HL-60 (cell line): Measurements from ENCODE around the gene CYRIA.

Experiments
- DNase-seq, 2 experiments: peaks; one replicate each; pipeline ENCODE4 v3.0.0-alpha.2; 2010 to 2020; ENCODE audit warnings: low read depth in 1 of 2, low spot score in 1 of 2
- H3K27ac ChIP-seq: fragments of 250-450 bp; sonication (Bioruptor Pico); replicated peaks from 2 replicates; pipeline ENCODE4 v1.5.1; 2020; ENCODE audit warnings: mild to moderate bottlenecking, moderate library complexity
- H3K27me3 ChIP-seq: fragments of 250-450 bp; sonication (Bioruptor Pico); 2 replicates; pipeline ENCODE4 v1.5.1; 2021; ENCODE audit warnings: mild to moderate bottlenecking, moderate library complexity; ENCODE audit not compliant: insufficient read depth, poor library complexity, severe bottlenecking
- H3K4me3 ChIP-seq: replicated peaks from 2 replicates; pipeline ENCODE4 v1.5.1; 2011; ENCODE audit warnings: mild to moderate bottlenecking, control low read depth, low read length; ENCODE audit not compliant: insufficient read depth
- CTCF ChIP-seq: IDR thresholded peaks from one replicate; pipeline ENCODE4 v1.5.1; 2011; ENCODE audit warnings: low read length, control low read depth, inconsistent platforms; ENCODE audit not compliant: insufficient read depth
- GABPA ChIP-seq: IDR thresholded peaks from 2 replicates; pipeline ENCODE4 v1.6.1; 2012; ENCODE audit warnings: low read depth
- POLR2AphosphoS5 ChIP-seq: IDR thresholded peaks from 2 replicates; pipeline ENCODE4 v1.6.1; 2012; ENCODE audit warnings: low read depth
- REST ChIP-seq: IDR thresholded peaks from 2 replicates; pipeline ENCODE4 v1.6.1; 2012; ENCODE audit warnings: low read depth; ENCODE audit not compliant: insufficient replicate concordance
- SPI1 ChIP-seq: IDR thresholded peaks from 2 replicates; pipeline ENCODE4 v1.6.1; 2012; ENCODE audit warnings: low read depth, mild to moderate bottlenecking, borderline replicate concordance

CYRIA gene

DNA sequence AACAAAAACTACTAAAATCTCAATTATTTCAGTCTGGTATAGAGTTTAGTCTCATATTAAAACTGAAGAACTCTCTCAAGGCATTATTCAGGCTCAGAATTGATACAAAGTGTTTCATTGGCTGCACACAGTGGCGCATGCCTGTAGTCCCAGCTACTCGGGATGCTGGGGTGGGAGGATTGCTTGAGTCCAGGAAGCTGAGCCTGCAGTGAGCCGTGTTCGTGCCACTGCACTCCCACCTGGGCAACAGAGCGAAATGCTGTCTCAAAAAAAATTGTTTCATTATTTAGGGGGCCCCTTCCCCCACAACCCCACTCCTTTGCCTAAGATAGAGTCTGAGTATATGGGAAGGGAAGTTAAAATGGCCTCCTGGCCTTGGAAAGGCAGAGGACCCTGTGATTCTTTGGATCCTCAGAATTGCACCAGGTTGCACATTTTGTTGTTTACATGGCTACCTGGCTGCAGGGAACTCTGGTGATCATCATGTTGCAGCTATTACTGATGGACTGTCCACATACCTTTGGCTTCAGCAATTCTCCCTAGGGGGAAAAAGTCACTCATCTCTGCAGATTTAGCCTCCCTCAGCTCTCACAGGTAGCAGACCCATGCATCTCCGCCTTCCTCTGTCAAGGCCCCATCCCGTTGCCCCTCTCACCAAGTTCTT lies 19.2 kb upstream of the CYRIA start:
- DNase-seq, result no peak
- no peak for TF ChIP-seq POLR2AphosphoS5
- TF ChIP-seq GABPA, result no peak
- no peak for TF ChIP-seq REST
- no peak for TF ChIP-seq CTCF
- no peak for TF ChIP-seq SPI1
- no peaks in the 10 kb centered on the region for H3K27me3 ChIP-seq
- H3K27ac ChIP-seq, result no peak overlapping the region
- H3K4me3 ChIP-seq, result no peak overlapping the region

GRCh38 chr2:16683576-16683975 lies 17.9 kb upstream of the CYRIA start:
- Histone ChIP-seq H3K27me3 (no peaks in the 10 kb centered on the region), H3K27ac (no peak overlapping the region), H3K4me3 (no peak overlapping the region)
- no peak for DNase-seq
- TF ChIP-seq GABPA, result no peak
- no peak for TF ChIP-seq REST
- no peak for TF ChIP-seq CTCF
- TF ChIP-seq POLR2AphosphoS5, result no peak
- TF ChIP-seq SPI1, result no peak

GRCh38 chr2:16682431-16683118 lies 16.9 kb upstream of the CYRIA start:
- Histone ChIP-seq H3K4me3 (no peak overlapping the region), H3K27ac (no peak overlapping the region), H3K27me3 (no peaks in the 10 kb centered on the region)
- DNase-seq, result no peak
- TF ChIP-seq SPI1 (no peak), REST (no peak), GABPA (no peak), CTCF (no peak), POLR2AphosphoS5 (no peak)
